ENCODE data around the gene C3orf52. TPM values are rescaled to one million over a fixed set of nuclear protein-coding genes. Genes with fewer than 3 reads are reported as not detected.

The C3orf52 gene
- total and polyA plus RNA-seq, 2 experiments from 2014 or later: 8.1 to 16.6 TPM

DNA sequence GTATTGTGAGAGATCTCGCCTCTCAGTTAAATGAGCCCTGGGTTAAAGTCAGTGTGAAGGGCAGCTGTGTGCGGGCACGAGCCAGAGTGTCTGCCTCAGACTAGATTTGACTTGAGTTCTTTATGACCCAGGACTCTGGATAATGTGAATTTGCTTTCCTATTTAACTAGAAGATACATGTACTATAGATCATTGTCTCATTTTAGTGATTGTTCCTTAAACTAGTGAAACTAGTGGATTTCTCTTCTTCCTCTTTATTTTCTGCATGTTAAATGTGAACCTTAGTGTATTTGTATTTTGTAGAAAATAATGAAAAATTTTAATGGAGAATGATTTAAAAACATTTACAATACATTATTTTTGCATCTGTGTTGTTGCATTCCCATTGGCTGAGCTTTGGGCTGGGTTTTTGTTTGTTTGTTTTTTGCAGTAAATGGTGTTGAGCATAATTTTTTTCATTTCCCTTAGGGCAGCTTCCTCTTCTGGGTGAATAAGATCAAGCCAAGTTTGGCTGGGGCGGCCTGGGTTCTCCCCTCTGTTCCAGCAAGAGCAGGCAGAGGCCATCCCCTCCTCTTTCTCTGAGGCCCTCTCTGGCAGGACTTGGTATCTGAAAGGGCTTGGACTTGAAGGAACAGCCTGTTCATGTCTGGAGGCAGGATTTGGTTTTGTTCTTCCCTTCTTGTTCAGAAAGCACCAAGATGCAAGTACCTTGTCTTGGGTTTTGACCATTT, 31.8 kb downstream of the C3orf52 start (continued):
- TF ChIP-seq, protein P1, sequence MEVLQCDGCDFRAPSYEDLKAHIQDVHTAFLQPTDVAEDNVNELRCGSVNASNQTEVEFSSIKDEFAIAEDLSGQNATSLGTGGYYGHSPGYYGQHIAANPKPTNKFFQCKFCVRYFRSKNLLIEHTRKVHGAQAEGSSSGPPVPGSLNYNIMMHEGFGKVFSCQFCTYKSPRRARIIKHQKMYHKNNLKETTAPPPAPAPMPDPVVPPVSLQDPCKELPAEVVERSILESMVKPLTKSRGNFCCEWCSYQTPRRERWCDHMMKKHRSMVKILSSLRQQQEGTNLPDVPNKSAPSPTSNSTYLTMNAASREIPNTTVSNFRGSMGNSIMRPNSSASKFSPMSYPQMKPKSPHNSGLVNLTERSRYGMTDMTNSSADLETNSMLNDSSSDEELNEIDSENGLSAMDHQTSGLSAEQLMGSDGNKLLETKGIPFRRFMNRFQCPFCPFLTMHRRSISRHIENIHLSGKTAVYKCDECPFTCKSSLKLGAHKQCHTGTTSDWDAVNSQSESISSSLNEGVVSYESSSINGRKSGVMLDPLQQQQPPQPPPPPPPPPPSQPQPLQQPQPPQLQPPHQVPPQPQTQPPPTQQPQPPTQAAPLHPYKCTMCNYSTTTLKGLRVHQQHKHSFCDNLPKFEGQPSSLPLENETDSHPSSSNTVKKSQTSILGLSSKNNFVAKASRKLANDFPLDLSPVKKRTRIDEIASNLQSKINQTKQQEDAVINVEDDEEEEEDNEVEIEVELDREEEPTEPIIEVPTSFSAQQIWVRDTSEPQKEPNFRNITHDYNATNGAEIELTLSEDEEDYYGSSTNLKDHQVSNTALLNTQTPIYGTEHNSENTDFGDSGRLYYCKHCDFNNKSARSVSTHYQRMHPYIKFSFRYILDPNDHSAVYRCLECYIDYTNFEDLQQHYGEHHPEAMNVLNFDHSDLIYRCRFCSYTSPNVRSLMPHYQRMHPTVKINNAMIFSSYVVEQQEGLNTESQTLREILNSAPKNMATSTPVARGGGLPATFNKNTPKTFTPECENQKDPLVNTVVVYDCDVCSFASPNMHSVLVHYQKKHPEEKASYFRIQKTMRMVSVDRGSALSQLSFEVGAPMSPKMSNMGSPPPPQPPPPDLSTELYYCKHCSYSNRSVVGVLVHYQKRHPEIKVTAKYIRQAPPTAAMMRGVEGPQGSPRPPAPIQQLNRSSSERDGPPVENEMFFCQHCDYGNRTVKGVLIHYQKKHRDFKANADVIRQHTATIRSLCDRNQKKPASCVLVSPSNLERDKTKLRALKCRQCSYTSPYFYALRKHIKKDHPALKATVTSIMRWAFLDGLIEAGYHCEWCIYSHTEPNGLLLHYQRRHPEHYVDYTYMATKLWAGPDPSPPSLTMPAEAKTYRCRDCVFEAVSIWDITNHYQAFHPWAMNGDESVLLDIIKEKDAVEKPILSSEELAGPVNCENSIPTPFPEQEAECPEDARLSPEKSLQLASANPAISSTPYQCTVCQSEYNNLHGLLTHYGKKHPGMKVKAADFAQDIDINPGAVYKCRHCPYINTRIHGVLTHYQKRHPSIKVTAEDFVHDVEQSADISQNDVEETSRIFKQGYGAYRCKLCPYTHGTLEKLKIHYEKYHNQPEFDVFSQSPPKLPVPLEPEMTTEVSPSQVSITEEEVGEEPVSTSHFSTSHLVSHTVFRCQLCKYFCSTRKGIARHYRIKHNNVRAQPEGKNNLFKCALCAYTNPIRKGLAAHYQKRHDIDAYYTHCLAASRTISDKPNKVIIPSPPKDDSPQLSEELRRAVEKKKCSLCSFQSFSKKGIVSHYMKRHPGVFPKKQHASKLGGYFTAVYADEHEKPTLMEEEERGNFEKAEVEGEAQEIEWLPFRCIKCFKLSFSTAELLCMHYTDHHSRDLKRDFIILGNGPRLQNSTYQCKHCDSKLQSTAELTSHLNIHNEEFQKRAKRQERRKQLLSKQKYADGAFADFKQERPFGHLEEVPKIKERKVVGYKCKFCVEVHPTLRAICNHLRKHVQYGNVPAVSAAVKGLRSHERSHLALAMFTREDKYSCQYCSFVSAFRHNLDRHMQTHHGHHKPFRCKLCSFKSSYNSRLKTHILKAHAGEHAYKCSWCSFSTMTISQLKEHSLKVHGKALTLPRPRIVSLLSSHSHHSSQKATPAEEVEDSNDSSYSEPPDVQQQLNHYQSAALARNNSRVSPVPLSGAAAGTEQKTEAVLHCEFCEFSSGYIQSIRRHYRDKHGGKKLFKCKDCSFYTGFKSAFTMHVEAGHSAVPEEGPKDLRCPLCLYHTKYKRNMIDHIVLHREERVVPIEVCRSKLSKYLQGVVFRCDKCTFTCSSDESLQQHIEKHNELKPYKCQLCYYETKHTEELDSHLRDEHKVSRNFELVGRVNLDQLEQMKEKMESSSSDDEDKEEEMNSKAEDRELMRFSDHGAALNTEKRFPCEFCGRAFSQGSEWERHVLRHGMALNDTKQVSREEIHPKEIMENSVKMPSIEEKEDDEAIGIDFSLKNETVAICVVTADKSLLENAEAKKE (CRISPR knock-in tag; IDR thresholded peaks at IDR 0.05): 0 out of 2 replicates have a peak, but pooled peaks have one; percentile 8
- TF ChIP-seq, protein P2, sequence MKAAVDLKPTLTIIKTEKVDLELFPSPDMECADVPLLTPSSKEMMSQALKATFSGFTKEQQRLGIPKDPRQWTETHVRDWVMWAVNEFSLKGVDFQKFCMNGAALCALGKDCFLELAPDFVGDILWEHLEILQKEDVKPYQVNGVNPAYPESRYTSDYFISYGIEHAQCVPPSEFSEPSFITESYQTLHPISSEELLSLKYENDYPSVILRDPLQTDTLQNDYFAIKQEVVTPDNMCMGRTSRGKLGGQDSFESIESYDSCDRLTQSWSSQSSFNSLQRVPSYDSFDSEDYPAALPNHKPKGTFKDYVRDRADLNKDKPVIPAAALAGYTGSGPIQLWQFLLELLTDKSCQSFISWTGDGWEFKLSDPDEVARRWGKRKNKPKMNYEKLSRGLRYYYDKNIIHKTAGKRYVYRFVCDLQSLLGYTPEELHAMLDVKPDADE (IDR thresholded peaks at IDR 0.05): no peak
- TF ChIP-seq CREB1 (CRISPR knock-in tag; IDR thresholded peaks at IDR 0.05; ENCODE audit: low read depth): no peak
- TF ChIP-seq, protein P3, sequence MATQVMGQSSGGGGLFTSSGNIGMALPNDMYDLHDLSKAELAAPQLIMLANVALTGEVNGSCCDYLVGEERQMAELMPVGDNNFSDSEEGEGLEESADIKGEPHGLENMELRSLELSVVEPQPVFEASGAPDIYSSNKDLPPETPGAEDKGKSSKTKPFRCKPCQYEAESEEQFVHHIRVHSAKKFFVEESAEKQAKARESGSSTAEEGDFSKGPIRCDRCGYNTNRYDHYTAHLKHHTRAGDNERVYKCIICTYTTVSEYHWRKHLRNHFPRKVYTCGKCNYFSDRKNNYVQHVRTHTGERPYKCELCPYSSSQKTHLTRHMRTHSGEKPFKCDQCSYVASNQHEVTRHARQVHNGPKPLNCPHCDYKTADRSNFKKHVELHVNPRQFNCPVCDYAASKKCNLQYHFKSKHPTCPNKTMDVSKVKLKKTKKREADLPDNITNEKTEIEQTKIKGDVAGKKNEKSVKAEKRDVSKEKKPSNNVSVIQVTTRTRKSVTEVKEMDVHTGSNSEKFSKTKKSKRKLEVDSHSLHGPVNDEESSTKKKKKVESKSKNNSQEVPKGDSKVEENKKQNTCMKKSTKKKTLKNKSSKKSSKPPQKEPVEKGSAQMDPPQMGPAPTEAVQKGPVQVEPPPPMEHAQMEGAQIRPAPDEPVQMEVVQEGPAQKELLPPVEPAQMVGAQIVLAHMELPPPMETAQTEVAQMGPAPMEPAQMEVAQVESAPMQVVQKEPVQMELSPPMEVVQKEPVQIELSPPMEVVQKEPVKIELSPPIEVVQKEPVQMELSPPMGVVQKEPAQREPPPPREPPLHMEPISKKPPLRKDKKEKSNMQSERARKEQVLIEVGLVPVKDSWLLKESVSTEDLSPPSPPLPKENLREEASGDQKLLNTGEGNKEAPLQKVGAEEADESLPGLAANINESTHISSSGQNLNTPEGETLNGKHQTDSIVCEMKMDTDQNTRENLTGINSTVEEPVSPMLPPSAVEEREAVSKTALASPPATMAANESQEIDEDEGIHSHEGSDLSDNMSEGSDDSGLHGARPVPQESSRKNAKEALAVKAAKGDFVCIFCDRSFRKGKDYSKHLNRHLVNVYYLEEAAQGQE (IDR thresholded peaks at IDR 0.05; ENCODE audit: unreplicated experiment): no peak
- TF ChIP-seq NANOG (IDR thresholded peaks at IDR 0.05; ENCODE audit: borderline replicate concordance): no peak
- TF ChIP-seq, protein P4, sequence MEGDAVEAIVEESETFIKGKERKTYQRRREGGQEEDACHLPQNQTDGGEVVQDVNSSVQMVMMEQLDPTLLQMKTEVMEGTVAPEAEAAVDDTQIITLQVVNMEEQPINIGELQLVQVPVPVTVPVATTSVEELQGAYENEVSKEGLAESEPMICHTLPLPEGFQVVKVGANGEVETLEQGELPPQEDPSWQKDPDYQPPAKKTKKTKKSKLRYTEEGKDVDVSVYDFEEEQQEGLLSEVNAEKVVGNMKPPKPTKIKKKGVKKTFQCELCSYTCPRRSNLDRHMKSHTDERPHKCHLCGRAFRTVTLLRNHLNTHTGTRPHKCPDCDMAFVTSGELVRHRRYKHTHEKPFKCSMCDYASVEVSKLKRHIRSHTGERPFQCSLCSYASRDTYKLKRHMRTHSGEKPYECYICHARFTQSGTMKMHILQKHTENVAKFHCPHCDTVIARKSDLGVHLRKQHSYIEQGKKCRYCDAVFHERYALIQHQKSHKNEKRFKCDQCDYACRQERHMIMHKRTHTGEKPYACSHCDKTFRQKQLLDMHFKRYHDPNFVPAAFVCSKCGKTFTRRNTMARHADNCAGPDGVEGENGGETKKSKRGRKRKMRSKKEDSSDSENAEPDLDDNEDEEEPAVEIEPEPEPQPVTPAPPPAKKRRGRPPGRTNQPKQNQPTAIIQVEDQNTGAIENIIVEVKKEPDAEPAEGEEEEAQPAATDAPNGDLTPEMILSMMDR (conservative IDR thresholded peaks at IDR 0.05; ENCODE audit: low read depth in 2 of 2): peak in 1 of 2 experiments; percentile 24; a peak in 1 of 4 replicates
- no peak for TF ChIP-seq EZH2 (IDR thresholded peaks at IDR 0.05; ENCODE audit: low read depth, unreplicated experiment)
- TF ChIP-seq ZNF114 (CRISPR knock-in tag; IDR thresholded peaks at IDR 0.05): no peak

All from GM23338 (cell line).